Neural cell (in vitro differentiated cells): Measurements from ENCODE around the gene AMIGO3.

Experiments
- EP300 ChIP-seq: fragments of 450-650 bp; conservative IDR thresholded peaks from 2 replicates; pipeline ENCODE4 v1.6.1; 2014; ENCODE audit warnings: antibody characterized with exemption, mild to moderate bottlenecking, moderate library complexity; ENCODE audit not compliant: poor library complexity, severe bottlenecking
- EZH2 ChIP-seq: fragments of 200-600, 300-800 bp; shearing (Covaris generic), sonication (generic); IDR thresholded peaks from 2 replicates; pipeline ENCODE4 v1.6.1; 2014; ENCODE audit warnings: antibody characterized with exemption, low read length, borderline replicate concordance, mild to moderate bottlenecking; ENCODE audit not compliant: insufficient read depth, poor library complexity, severe bottlenecking
- MXI1 ChIP-seq: fragments of 450-650 bp; conservative IDR thresholded peaks from 2 replicates; pipeline ENCODE4 v1.6.1; 2014; ENCODE audit warnings: antibody characterized with exemption, mild to moderate bottlenecking; ENCODE audit not compliant: poor library complexity, severe bottlenecking
- POLR2AphosphoS5 ChIP-seq: IDR thresholded peaks from 2 replicates; pipeline ENCODE4 v1.6.1; 2012
- RAD21 ChIP-seq: fragments of 450-650 bp; conservative IDR thresholded peaks from 2 replicates; pipeline ENCODE4 v1.6.1; 2014; ENCODE audit warnings: antibody characterized with exemption, mild to moderate bottlenecking, moderate library complexity
- SMC3 ChIP-seq: fragments of 450-650 bp; conservative IDR thresholded peaks from 2 replicates; pipeline ENCODE4 v1.6.1; 2014; ENCODE audit warnings: antibody characterized with exemption, mild to moderate bottlenecking, moderate library complexity; ENCODE audit not compliant: poor library complexity
- TAF1 ChIP-seq: IDR thresholded peaks from 2 replicates; pipeline ENCODE4 v1.6.1; 2012; ENCODE audit warnings: low read depth
- TF ChIP-seq, protein P1 (sequence below): fragments of 450-650 bp; IDR thresholded peaks from 2 replicates; pipeline ENCODE4 v1.5.1; 2014; ENCODE audit warnings: antibody characterized with exemption, mild to moderate bottlenecking, moderate library complexity; ENCODE audit not compliant: poor library complexity, severe bottlenecking
- TF ChIP-seq, protein P2 (sequence below): IDR thresholded peaks from 2 replicates; pipeline ENCODE4 v1.6.1; 2012; ENCODE audit warnings: borderline replicate concordance

DNA sequence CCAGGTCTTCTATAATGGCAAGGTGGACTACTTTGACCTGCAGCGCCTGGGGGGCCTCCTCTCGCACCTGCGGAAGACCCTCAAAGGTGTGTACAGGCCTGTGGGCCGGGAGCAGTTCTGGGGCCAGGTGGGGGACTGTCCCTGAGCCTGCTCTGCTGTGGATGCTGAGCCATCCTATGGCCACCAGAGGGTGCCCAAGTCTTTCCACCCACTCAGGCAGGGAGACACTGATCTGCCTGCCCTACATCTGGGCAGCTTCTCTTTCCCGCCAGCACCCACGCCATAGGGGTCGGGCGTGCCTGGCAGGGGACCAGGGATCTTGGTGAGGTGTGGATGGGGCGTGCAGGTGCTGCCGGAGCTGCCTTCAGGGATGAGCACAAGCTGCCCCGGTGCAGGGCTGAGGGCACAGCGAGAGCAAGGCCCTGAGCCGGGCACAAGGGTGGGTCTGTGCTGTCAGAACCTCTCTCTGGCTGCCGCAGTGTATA is 16.0 kb downstream of the AMIGO3 start:
- TF ChIP-seq, protein P1, sequence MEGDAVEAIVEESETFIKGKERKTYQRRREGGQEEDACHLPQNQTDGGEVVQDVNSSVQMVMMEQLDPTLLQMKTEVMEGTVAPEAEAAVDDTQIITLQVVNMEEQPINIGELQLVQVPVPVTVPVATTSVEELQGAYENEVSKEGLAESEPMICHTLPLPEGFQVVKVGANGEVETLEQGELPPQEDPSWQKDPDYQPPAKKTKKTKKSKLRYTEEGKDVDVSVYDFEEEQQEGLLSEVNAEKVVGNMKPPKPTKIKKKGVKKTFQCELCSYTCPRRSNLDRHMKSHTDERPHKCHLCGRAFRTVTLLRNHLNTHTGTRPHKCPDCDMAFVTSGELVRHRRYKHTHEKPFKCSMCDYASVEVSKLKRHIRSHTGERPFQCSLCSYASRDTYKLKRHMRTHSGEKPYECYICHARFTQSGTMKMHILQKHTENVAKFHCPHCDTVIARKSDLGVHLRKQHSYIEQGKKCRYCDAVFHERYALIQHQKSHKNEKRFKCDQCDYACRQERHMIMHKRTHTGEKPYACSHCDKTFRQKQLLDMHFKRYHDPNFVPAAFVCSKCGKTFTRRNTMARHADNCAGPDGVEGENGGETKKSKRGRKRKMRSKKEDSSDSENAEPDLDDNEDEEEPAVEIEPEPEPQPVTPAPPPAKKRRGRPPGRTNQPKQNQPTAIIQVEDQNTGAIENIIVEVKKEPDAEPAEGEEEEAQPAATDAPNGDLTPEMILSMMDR = peak; percentile 83
- TF ChIP-seq POLR2AphosphoS5 = no peak
- TF ChIP-seq, protein P2, sequence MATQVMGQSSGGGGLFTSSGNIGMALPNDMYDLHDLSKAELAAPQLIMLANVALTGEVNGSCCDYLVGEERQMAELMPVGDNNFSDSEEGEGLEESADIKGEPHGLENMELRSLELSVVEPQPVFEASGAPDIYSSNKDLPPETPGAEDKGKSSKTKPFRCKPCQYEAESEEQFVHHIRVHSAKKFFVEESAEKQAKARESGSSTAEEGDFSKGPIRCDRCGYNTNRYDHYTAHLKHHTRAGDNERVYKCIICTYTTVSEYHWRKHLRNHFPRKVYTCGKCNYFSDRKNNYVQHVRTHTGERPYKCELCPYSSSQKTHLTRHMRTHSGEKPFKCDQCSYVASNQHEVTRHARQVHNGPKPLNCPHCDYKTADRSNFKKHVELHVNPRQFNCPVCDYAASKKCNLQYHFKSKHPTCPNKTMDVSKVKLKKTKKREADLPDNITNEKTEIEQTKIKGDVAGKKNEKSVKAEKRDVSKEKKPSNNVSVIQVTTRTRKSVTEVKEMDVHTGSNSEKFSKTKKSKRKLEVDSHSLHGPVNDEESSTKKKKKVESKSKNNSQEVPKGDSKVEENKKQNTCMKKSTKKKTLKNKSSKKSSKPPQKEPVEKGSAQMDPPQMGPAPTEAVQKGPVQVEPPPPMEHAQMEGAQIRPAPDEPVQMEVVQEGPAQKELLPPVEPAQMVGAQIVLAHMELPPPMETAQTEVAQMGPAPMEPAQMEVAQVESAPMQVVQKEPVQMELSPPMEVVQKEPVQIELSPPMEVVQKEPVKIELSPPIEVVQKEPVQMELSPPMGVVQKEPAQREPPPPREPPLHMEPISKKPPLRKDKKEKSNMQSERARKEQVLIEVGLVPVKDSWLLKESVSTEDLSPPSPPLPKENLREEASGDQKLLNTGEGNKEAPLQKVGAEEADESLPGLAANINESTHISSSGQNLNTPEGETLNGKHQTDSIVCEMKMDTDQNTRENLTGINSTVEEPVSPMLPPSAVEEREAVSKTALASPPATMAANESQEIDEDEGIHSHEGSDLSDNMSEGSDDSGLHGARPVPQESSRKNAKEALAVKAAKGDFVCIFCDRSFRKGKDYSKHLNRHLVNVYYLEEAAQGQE = no peak
- TF ChIP-seq EP300 = no peak
- no peak for TF ChIP-seq EZH2
- TF ChIP-seq SMC3 = peak; percentile 79
- TF ChIP-seq TAF1 = no peak
- peak; percentile 82 for TF ChIP-seq RAD21
- TF ChIP-seq MXI1 = no peak
